Neural crest cell (in vitro differentiated cells): ENCODE results near the gene MXRA5. TPM values are rescaled to one million over a fixed set of nuclear protein-coding genes. Genes with fewer than 3 reads are reported as not detected.

Experiments
- DNase-seq: peaks from one replicate; pipeline ENCODE4 v3.0.0; 2021; ENCODE audit warnings: low read depth, mixed read lengths, low spot score
- H3K27ac Mint-ChIP-seq: one replicate; pipeline ENCODE4 v1.8.0; 2021; ENCODE audit warnings: mild to moderate bottlenecking, mixed read lengths; ENCODE audit not compliant: unreplicated experiment
- H3K27me3 Mint-ChIP-seq: 2 replicates; pipeline ENCODE4 v1.8.0; 2021; ENCODE audit warnings: low read depth, mild to moderate bottlenecking, mixed read lengths
- H3K36me3 Mint-ChIP-seq: 2 replicates; pipeline ENCODE4 v1.8.0; 2021; ENCODE audit warnings: low read depth, mild to moderate bottlenecking, mixed read lengths
- H3K4me1 Mint-ChIP-seq: 2 replicates; pipeline ENCODE4 v1.8.0; 2021; ENCODE audit warnings: mixed read lengths
- H3K4me3 Mint-ChIP-seq: one replicate; pipeline ENCODE4 v1.8.0; 2021; ENCODE audit warnings: mild to moderate bottlenecking, mixed read lengths
- H3K9me3 Mint-ChIP-seq: 2 replicates; pipeline ENCODE4 v1.8.0; 2021; ENCODE audit warnings: mixed read lengths
- CTCF ChIP-seq: fragments of 200-600 bp; sonication (generic); conservative IDR thresholded peaks from 2 replicates; pipeline ENCODE4 v1.5.0; 2021; ENCODE audit warnings: antibody characterized with exemption, mild to moderate bottlenecking
- total RNA-seq: library from RNA; stranded (reverse); gene quantifications from 2 replicates; pipeline ENCODE4 v1.2.1, GENCODE V29; 2021

The MXRA5 gene
- total RNA-seq, 1 donor from 2014 or later, result 1.3 TPM

- H3K4me3 Mint-ChIP-seq, result no peak overlapping the region
- H3K27me3 Mint-ChIP-seq, result peaks cover 12% of the 10 kb centered on the region
- TF ChIP-seq CTCF, result no peak
- peaks cover 8% of the 10 kb centered on the region for H3K9me3 Mint-ChIP-seq
- H3K36me3 Mint-ChIP-seq, result no peaks in the 10 kb centered on the region
- no peak for DNase-seq
- H3K27ac Mint-ChIP-seq, result no peak overlapping the region
- H3K4me1 Mint-ChIP-seq, result no peaks in the 10 kb centered on the region
Measured at GRCh38 chrX:3320471-3321046, 25.9 kb downstream of the MXRA5 start.

GRCh38 chrX:3317191-3317718 lies 29.2 kb downstream of the MXRA5 start:
- DNase-seq, result no peak
- Mint-ChIP-seq H3K36me3 (no peaks in the 10 kb centered on the region), H3K4me1 (no peaks in the 10 kb centered on the region), H3K9me3 (peaks cover 8% of the 10 kb centered on the region), H3K27me3 (peaks cover 9% of the 10 kb centered on the region), H3K27ac (no peak overlapping the region), H3K4me3 (no peak overlapping the region)
- no peak for TF ChIP-seq CTCF

- peaks cover 9% of the 10 kb centered on the region for H3K9me3 Mint-ChIP-seq
- peaks cover under 1% of the 10 kb centered on the region for H3K27me3 Mint-ChIP-seq
- DNase-seq, result no peak
- no peak overlapping the region for H3K27ac Mint-ChIP-seq
- no peak for TF ChIP-seq CTCF
- H3K4me3 Mint-ChIP-seq, result no peak overlapping the region
- no peaks in the 10 kb centered on the region for H3K4me1 Mint-ChIP-seq
- peaks cover 5% of the 10 kb centered on the region for H3K36me3 Mint-ChIP-seq
Measured at GRCh38 chrX:3312109-3312508, 34.3 kb downstream of the MXRA5 start.

- no peak overlapping the region for H3K27ac Mint-ChIP-seq
- no peak for TF ChIP-seq CTCF
- no peaks in the 10 kb centered on the region for H3K4me1 Mint-ChIP-seq
- H3K4me3 Mint-ChIP-seq, result no peak overlapping the region
- H3K9me3 Mint-ChIP-seq, result peaks cover 11% of the 10 kb centered on the region
- peaks cover 3% of the 10 kb centered on the region for H3K27me3 Mint-ChIP-seq
- no peak for DNase-seq
- peaks cover 6% of the 10 kb centered on the region for H3K36me3 Mint-ChIP-seq
Measured at GRCh38 chrX:3307881-3308280, 38.6 kb downstream of the MXRA5 start.

- H3K4me1 Mint-ChIP-seq, result no peaks in the 10 kb centered on the region
- TF ChIP-seq CTCF, result no peak
- H3K4me3 Mint-ChIP-seq, result no peak overlapping the region
- H3K36me3 Mint-ChIP-seq, result peaks cover 3% of the 10 kb centered on the region
- peaks cover 9% of the 10 kb centered on the region for H3K27me3 Mint-ChIP-seq
- H3K9me3 Mint-ChIP-seq, result peaks cover 3% of the 10 kb centered on the region
- DNase-seq, result no peak
- no peak overlapping the region for H3K27ac Mint-ChIP-seq
Measured at GRCh38 chrX:3299636-3300035, 46.8 kb downstream of the MXRA5 start.
